NCI-H2081 treated with DMSO at 0.1 percent for 48 hours (cell line): Measurements from ENCODE around the gene ID2.
A peak's percentile ranks its signal among the peaks of the same experiment; 100 is the strongest.

Experiments used
- DNase-seq: peaks from one replicate; lab custom pipeline; 2025; lab: John Stamatoyannopoulos, UW

Gene ID2

GRCh38 chr2:8681786-8682692 is at the start of gene ID2:
Gene ID2 (plus strand): TSS chr2:8682056. CDS start chr2:8682166, 110 bp downstream.
- peak; percentile 96 for DNase-seq

GRCh38 chr2:8632755-8633154 is 49.1 kb upstream of the ID2 start:
- no peak for DNase-seq

GRCh38 chr2:8633186-8633734 is 48.6 kb upstream of the ID2 start:
- no peak for DNase-seq

- no peak for DNase-seq
These were observed 48.0 kb upstream of the ID2 start for GRCh38 chr2:8633735-8634313.

- DNase-seq, result no peak
These were observed 47.2 kb upstream of the ID2 start for GRCh38 chr2:8634466-8635172.

- DNase-seq, result no peak
These were observed 45.8 kb upstream of the ID2 start for GRCh38 chr2:8636041-8636491.

- DNase-seq, result no peak
These were observed 44.9 kb upstream of the ID2 start for GRCh38 chr2:8636721-8637636.

- no peak for DNase-seq
These were observed 43.5 kb upstream of the ID2 start for GRCh38 chr2:8638327-8638726.

- no peak for DNase-seq
These were observed 42.7 kb upstream of the ID2 start for GRCh38 chr2:8639122-8639635.

GRCh38 chr2:8640498-8640897 is 41.4 kb upstream of the ID2 start:
- DNase-seq, result no peak

GRCh38 chr2:8641301-8641965 is 40.4 kb upstream of the ID2 start:
- DNase-seq, result no peak

GRCh38 chr2:8642366-8643068 is 39.3 kb upstream of the ID2 start:
- no peak for DNase-seq

GRCh38 chr2:8643250-8643995 is 38.4 kb upstream of the ID2 start:
- no peak for DNase-seq

- no peak for DNase-seq
These were observed 37.9 kb upstream of the ID2 start for GRCh38 chr2:8643996-8644356.

- no peak for DNase-seq
These were observed 37.2 kb upstream of the ID2 start for GRCh38 chr2:8644605-8645175.

- DNase-seq, result no peak
These were observed 36.6 kb upstream of the ID2 start for GRCh38 chr2:8645176-8645831.

GRCh38 chr2:8646731-8647461 is 35.0 kb upstream of the ID2 start:
- DNase-seq, result no peak

- no peak for DNase-seq
These were observed 34.4 kb upstream of the ID2 start for GRCh38 chr2:8647462-8647857.
